Endothelial cell (in vitro differentiated cells): ENCODE measurements around the gene CDK16. TPM values are rescaled to one million over a fixed set of nuclear protein-coding genes. Genes with fewer than 3 reads are reported as not detected.

ENCODE experiments used
- DNase-seq: peaks from one replicate; pipeline ENCODE4 v3.0.0; 2021; ENCODE audit warnings: low spot score
- H3K27ac Mint-ChIP-seq: one replicate; pipeline ENCODE4 v1.8.0; 2021; ENCODE audit warnings: mixed read lengths, inconsistent platforms; ENCODE audit not compliant: unreplicated experiment
- H3K27me3 Mint-ChIP-seq: one replicate; pipeline ENCODE4 v1.8.0; 2021; ENCODE audit warnings: mild to moderate bottlenecking, moderate library complexity, mixed read lengths, inconsistent platforms; ENCODE audit not compliant: unreplicated experiment
- H3K36me3 Mint-ChIP-seq: one replicate; pipeline ENCODE4 v1.8.0; 2021; ENCODE audit warnings: mild to moderate bottlenecking, low read depth, mixed read lengths, inconsistent platforms; ENCODE audit not compliant: unreplicated experiment
- H3K4me1 Mint-ChIP-seq: one replicate; pipeline ENCODE4 v1.8.0; 2021; ENCODE audit warnings: mild to moderate bottlenecking, mixed read lengths, inconsistent platforms; ENCODE audit not compliant: unreplicated experiment
- H3K4me3 Mint-ChIP-seq: one replicate; pipeline ENCODE4 v1.8.0; 2021; ENCODE audit warnings: mild to moderate bottlenecking, mixed read lengths, inconsistent platforms; ENCODE audit not compliant: unreplicated experiment
- H3K9me3 Mint-ChIP-seq: one replicate; pipeline ENCODE4 v1.8.0; 2021; ENCODE audit warnings: mixed read lengths, inconsistent platforms; ENCODE audit not compliant: unreplicated experiment
- total RNA-seq: library from RNA; stranded (reverse); fragmentation: NEBNext Ultra II Directional; extraction: Animal tissue kit (Norgen Biotek cat#: 25700); gene quantifications from one replicate; pipeline ENCODE4 v1.2.1, GENCODE V29; 2021; ENCODE audit not compliant: unreplicated experiment
- TF ChIP-seq, protein P1 (sequence below): fragments of 200-600 bp; sonication (generic); IDR thresholded peaks from one replicate; pipeline ENCODE4 v1.5.0; 2021; ENCODE audit warnings: antibody characterized with exemption; ENCODE audit not compliant: unreplicated experiment

Gene CDK16
- total RNA-seq, 1 donor from 2014 or later: 103 TPM

DNA sequence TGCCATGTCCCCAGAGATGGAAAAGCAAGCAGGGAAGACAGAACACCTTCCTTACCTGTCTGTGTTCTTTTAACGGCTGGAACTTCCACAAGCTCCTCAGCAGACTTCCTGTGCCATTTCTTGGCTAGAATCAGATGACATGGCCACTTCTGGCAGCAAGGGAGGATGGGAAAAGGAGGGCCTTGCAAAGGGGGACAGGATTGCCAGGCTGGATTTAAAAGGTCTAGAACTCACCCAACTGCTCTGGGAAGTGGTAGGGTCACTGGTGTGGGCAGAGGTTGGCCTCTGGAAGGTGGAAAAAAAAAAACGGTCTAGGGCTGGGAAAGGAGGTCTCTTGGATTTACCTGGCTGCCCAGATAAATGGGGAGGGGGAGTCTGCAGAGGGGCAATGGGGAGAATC is 12.7 kb downstream of the CDK16 start:
- H3K9me3 Mint-ChIP-seq: no peaks in the 10 kb centered on the region
- H3K27ac Mint-ChIP-seq: no peak overlapping the region
- no peak overlapping the region for H3K4me3 Mint-ChIP-seq
- DNase-seq: no peak
- TF ChIP-seq, protein P1, sequence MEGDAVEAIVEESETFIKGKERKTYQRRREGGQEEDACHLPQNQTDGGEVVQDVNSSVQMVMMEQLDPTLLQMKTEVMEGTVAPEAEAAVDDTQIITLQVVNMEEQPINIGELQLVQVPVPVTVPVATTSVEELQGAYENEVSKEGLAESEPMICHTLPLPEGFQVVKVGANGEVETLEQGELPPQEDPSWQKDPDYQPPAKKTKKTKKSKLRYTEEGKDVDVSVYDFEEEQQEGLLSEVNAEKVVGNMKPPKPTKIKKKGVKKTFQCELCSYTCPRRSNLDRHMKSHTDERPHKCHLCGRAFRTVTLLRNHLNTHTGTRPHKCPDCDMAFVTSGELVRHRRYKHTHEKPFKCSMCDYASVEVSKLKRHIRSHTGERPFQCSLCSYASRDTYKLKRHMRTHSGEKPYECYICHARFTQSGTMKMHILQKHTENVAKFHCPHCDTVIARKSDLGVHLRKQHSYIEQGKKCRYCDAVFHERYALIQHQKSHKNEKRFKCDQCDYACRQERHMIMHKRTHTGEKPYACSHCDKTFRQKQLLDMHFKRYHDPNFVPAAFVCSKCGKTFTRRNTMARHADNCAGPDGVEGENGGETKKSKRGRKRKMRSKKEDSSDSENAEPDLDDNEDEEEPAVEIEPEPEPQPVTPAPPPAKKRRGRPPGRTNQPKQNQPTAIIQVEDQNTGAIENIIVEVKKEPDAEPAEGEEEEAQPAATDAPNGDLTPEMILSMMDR: no peak
- H3K36me3 Mint-ChIP-seq: peaks cover 9% of the 10 kb centered on the region
- peaks cover 5% of the 10 kb centered on the region for H3K4me1 Mint-ChIP-seq
- peaks cover 5% of the 10 kb centered on the region for H3K27me3 Mint-ChIP-seq

DNA sequence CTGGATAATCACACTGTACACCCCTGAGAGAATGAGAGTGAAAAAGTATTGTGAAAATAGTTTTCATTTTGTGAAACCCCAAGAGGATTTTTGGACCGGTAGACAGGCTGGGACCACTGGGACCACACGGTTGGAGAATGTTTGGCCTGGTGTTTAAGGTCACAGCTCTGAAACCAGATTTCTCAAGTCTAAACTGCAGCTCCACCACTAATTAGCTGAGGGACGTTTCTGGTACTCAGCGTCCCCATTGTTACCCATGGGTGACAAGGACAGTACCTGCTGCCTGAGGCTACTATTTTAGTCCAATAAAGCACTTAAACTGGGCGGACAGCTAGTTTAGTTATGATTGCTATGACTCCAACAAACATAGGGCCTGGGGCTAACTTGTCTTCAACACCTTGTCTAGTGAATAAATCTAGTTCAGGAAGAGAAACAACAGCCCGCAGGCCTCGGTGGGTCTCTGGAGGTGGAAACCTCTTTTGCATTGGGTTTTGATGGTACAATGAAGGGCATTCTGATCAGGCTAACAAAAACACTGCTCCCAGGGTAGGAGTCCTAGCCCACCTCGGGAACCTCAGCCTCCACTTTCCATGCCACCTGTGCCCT is 13.8 kb downstream of the CDK16 start:
- Mint-ChIP-seq H3K4me3 (peak overlapping the region; percentile 98), H3K36me3 (peaks cover 6% of the 10 kb centered on the region), H3K4me1 (peaks cover 5% of the 10 kb centered on the region), H3K27ac (peak overlapping the region; percentile 100), H3K9me3 (no peaks in the 10 kb centered on the region), H3K27me3 (peaks cover 5% of the 10 kb centered on the region)
- TF ChIP-seq, protein P1: no peak
- DNase-seq: no peak

DNA sequence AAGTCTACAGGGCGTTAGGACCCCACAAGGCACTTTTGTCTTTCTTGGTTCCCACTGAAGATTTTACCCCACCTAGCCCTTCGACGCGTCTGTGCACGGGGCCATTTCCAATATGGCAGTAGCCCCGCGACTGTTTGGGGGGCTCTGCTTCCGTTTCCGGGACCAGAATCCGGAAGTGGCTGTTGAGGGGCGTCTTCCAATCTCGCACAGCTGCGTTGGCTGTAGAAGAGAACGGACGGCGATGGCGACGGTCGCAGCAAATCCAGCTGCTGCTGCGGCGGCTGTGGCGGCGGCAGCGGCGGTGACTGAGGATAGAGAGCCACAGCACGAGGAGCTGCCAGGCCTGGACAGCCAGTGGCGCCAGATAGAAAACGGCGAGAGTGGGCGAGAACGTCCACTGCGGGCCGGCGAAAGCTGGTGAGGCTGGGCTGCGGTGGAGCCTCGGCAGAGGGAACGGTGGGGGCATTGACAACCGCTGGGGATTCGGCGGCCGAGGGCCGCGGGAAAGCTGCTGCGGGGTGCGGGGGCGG is 14.4 kb downstream of the CDK16 start, which contains the start of gene USP11:
Gene USP11 (plus strand): TSS at position 207 of the 530 bp plus-strand sequence. CDS start 35 bp downstream, at position 242.
- Mint-ChIP-seq H3K4me1 (peaks cover 5% of the 10 kb centered on the region), H3K36me3 (peaks cover 6% of the 10 kb centered on the region), H3K27ac (peak within 1 kb of the TSS; percentile 100), H3K9me3 (no peaks in the 10 kb centered on the region), H3K27me3 (peaks cover 5% of the 10 kb centered on the region), H3K4me3 (peak within 1 kb of the TSS; percentile 98)
- DNase-seq: no peak
- TF ChIP-seq, protein P1: no peak

DNA sequence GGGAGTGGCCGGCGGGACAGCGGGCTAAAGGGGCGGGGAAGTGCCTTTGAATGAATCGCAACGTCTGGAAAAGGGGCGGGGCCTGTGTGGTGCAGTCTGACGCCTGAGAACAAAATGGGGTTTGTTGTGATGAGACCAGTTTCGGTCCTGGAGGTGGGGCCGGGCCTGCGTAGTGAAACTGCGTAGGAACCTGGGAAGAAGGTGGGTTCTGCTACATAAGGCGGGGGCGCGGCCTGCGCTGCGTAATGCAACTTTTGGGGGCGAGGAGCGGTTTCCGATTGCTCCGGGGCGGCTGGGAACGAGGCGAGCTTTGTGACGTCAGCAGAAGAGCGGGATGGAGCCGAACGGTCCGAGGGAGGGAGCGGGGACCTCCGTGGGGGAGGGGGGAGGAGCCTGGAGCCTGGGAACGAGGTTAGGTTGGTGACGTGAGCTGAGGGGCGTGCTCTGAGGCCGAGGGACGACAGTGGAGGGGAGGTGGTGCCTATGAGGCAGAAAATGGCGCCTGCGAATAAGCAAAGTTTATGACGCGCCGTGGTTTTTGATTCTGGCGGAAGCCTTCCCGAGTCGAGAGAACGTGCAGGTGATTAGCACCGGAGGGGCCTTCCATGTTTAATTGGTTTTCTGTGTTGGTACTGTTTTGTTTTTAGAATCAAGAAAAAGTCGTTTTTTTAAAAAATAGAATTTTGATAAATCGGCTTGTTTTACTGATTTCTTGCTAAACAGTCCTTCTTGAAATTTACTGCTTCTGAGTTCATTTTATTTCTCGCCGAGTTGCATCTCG is 15.0 kb downstream of the CDK16 start:
- TF ChIP-seq, protein P1: no peak
- peak; percentile 75 for DNase-seq
- Mint-ChIP-seq H3K9me3 (no peaks in the 10 kb centered on the region), H3K27me3 (peaks cover 5% of the 10 kb centered on the region), H3K4me3 (peak overlapping the region; percentile 98), H3K27ac (peak overlapping the region; percentile 100), H3K4me1 (peaks cover 5% of the 10 kb centered on the region), H3K36me3 (peaks cover 6% of the 10 kb centered on the region)
